GOT3 (cell line): ENCODE data around the gene UPF3A.
A peak's percentile ranks its signal among the peaks of the same experiment; 100 is the strongest.
"Not testable (repeated sequence)": the region's sequence is repeated elsewhere in the genome, so short reads cannot be mapped to it uniquely, and the experiment has no call there.

Experiments
- DNase-seq: peaks from one replicate; lab custom pipeline; 2025; ENCODE audit warnings: mixed read lengths; lab: John Stamatoyannopoulos, UW

UPF3A gene

GRCh38 chr13:114304346-114305034 is 23.1 kb downstream of the UPF3A start:
- DNase-seq: no peak

DNA sequence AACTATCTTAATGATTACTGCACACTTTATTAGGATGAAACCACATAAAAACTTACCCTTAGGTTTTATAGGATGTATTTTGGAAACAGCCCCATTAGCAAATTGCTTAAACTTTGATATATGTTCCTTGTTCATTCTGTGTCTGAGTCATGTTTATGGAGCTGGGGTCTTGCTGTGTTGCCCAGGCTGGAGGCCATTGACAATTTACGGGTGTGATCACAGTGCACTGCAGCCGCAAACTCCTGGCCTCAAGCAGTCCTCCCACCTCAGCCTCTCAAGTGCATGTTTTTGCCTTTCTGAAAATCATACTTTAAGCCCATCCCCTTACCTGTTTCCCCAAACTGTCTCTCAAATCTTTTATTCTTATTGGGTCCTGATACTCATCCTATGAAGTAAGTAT is 27.7 kb downstream of the UPF3A start:
- DNase-seq: no peak

- DNase-seq: no peak
Measured at GRCh38 chr13:114309806-114310410, 28.5 kb downstream of the UPF3A start.

GRCh38 chr13:114310956-114311355 is 29.6 kb downstream of the UPF3A start:
- no peak for DNase-seq

- DNase-seq: no peak
Measured at GRCh38 chr13:114311387-114311786, 30.0 kb downstream of the UPF3A start.

- no peak for DNase-seq
Measured at GRCh38 chr13:114311908-114312307, 30.5 kb downstream of the UPF3A start.

DNA sequence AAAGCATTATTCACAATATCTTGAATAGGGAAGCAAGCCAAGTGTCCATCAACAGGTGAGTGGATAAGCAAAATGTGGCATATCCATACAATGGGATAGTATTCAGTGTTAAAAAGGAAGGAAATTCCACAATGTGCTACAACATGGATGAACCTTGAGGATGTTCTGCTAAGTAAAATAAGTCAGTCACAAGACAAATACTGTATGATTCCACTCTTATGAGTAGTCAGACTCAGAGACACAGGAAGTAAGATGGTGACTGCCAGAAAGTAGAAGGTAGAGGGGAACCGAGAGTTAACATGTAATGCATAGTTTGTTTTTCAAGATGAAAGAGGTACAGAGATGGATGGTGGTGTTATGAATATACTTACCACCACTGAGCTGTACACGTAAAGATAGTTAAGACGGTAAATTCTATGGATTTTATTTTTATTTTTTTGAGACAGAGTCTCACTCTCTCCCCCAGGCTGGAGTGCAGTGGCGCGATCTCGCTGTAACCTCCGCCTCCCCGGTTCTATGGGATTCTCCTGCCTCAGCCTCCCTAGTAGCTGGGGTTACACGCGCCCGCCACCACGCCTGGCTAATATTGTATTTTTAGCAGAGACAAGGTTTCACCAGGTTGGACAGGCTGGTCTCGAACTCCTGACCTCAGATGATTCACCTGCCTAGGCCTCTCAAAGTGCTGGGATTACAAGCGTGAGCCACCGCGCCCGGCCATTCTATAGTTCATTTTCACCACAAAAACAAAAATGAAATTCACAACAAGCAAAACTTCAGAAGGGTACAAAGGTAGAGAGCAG is 31.9 kb downstream of the UPF3A start:
- no peak for DNase-seq

GRCh38 chr13:114314074-114314912 is 32.9 kb downstream of the UPF3A start, which contains the start of gene CHAMP1:
Gene CHAMP1, plus strand, starts transcription at chr13:114314503. Its CDS starts 9,340 bp downstream, at chr13:114323843.
- DNase-seq: peak; percentile 91

DNA sequence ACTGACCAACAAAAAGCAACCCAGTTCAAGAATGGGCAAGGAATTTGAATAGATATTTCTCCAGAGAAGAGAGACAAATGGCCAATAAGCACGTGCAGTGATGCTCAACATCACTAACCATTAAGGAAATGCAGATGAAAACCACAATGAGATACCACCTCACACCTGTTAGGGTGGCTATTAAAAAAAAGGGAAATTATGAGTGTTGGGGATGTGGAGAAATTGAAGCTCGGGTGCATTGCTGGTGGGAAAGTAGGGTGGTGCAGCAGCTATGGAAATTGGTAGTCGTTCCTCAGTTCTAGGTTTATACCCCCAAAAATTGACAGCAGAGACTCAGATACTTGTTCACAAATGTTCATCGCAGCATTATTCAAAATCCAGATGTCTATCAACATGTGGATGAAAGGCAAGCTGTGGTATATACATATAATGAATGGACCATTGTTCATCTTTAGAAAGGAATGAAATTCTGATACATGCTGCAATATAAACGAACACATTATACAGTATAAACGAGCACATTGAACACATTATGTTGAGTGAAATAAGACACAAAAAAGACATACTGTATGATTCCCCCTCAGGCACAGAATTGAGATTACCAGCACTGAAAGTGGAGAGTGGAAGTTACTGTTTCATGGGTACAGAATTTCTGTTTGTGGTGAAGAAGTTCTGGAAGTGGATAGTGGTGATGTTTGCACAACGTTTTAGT is 33.8 kb downstream of the UPF3A start:
- no peak for DNase-seq

DNA sequence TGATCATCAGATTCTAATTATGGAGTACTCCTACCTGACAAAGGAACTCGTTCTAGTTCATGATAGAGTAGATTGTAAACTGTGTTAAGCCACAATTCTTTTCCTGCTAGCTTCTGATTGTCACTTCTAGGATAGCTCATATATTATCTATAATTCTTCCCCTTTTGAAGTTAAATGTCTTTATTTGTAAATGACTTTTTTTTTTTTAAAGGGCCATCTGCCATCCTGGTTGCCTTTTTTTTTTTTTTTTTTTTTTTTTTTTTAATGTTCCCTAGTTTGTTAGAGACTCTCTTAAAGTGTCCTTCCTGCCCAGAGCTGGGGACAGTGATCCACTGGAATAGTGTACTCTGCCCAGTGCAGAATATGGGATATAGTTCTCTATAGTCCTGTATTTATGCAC is 37.2 kb downstream of the UPF3A start:
- no peak for DNase-seq

- DNase-seq: no peak
Measured at GRCh38 chr13:114319441-114319913, 38.1 kb downstream of the UPF3A start.

GRCh38 chr13:114320065-114320464 is 38.7 kb downstream of the UPF3A start:
- no peak for DNase-seq

DNA sequence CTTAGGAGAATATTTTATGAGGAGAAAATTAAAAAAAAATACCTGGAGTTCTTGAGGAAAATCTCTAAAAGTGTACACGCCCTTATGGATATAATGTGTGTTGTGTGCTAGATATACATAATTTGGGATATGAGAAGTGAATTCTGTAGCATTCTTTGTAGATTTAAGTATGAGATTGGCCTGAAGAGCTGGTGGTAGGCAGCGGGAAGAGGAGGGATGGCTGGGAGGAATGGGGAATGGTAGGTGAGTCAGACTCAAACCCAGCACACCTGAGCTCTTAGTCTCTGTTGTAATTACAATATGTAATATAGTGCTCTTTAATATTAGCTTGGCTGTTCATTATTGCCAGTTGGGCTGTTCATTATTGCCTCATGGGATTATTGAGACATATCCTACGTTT is 39.9 kb downstream of the UPF3A start:
- DNase-seq: no peak

- DNase-seq: no peak
Measured at GRCh38 chr13:114323349-114323748, 41.9 kb downstream of the UPF3A start.

GRCh38 chr13:114324334-114324733 is 42.9 kb downstream of the UPF3A start:
- DNase-seq: no peak

- no peak for DNase-seq
Measured at GRCh38 chr13:114325729-114326128, 44.3 kb downstream of the UPF3A start.

GRCh38 chr13:114328034-114328433 is 46.6 kb downstream of the UPF3A start:
- no peak for DNase-seq

DNA sequence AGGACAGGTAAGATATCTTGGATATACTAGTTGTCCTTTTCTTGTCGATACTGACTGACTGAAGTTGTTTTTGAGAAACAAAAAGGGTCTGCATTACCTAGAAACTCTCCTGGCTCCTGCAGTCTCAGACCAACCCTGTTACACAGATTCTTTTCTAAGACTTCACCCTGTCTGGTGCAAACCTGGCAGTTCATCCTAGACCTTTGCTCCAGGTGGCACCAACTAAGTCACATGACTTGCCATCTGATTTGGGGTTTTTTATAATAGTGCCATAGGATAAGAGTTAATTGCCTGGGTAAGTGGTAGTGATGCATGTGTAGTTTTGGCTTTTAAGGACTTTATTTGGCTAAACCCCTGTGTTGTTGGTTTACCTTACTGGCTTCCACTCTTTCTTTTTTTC is 47.2 kb downstream of the UPF3A start:
- no peak for DNase-seq

- DNase-seq: no peak
Measured at GRCh38 chr13:114330086-114330485, 48.7 kb downstream of the UPF3A start.

- not testable (repeated sequence) for DNase-seq
Measured at GRCh38 chr13:114333881-114334280, 52.5 kb downstream of the UPF3A start.
